Osteocyte (in vitro differentiated cells): ENCODE data around the gene MTOR. TPM values are rescaled to one million over a fixed set of nuclear protein-coding genes. Genes with fewer than 3 reads are reported as not detected.
"Not testable (repeated sequence)": the region's sequence is repeated elsewhere in the genome, so short reads cannot be mapped to it uniquely, and the experiment has no call there.

Experiments
- DNase-seq: peaks from one replicate; pipeline ENCODE4 v3.0.0; 2021; ENCODE audit warnings: mixed read lengths; ENCODE audit not compliant: unreplicated experiment; ENCODE audit errors: extremely low spot score
- H3K27ac Mint-ChIP-seq: one replicate; pipeline ENCODE4 v1.8.0; 2021; ENCODE audit warnings: mild to moderate bottlenecking, mixed read lengths; ENCODE audit not compliant: unreplicated experiment
- H3K27me3 Mint-ChIP-seq: one replicate; pipeline ENCODE4 v1.8.0; 2021; ENCODE audit warnings: mixed read lengths; ENCODE audit not compliant: unreplicated experiment
- H3K36me3 Mint-ChIP-seq: one replicate; pipeline ENCODE4 v1.8.0; 2021; ENCODE audit warnings: mixed read lengths; ENCODE audit not compliant: unreplicated experiment
- H3K4me1 Mint-ChIP-seq: one replicate; pipeline ENCODE4 v1.8.0; 2021; ENCODE audit warnings: mixed read lengths; ENCODE audit not compliant: unreplicated experiment
- H3K4me3 Mint-ChIP-seq: one replicate; pipeline ENCODE4 v1.8.0; 2021; ENCODE audit warnings: mild to moderate bottlenecking, moderate library complexity, mixed read lengths; ENCODE audit not compliant: unreplicated experiment
- H3K9me3 Mint-ChIP-seq: one replicate; pipeline ENCODE4 v1.8.0; 2021; ENCODE audit warnings: mixed read lengths; ENCODE audit not compliant: unreplicated experiment
- CTCF ChIP-seq: fragments of 200-600 bp; sonication (generic); IDR thresholded peaks from 2 replicates; pipeline ENCODE4 v1.5.0; 2021; ENCODE audit warnings: antibody characterized with exemption, mild to moderate bottlenecking, moderate library complexity
- total RNA-seq: library from RNA; stranded (reverse); gene quantifications from 2 replicates; pipeline ENCODE4 v1.2.1, GENCODE V29; 2021

The MTOR gene
- total RNA-seq, 1 donor from 2014 or later, result 42.1 TPM

GRCh38 chr1:11302366-11302765, 40.0 kb upstream of the MTOR start:
- DNase-seq, result no peak
- Mint-ChIP-seq H3K27me3 (peaks cover 1% of the 10 kb centered on the region), H3K4me1 (no peaks in the 10 kb centered on the region)

GRCh38 chr1:11301601-11302000, 39.2 kb upstream of the MTOR start:
- Mint-ChIP-seq H3K36me3 (no peaks in the 10 kb centered on the region), H3K27me3 (no peaks in the 10 kb centered on the region), H3K4me3 (no peak overlapping the region), H3K4me1 (no peaks in the 10 kb centered on the region), H3K9me3 (no peaks in the 10 kb centered on the region), H3K27ac (no peak overlapping the region)
- DNase-seq, result no peak
- no peak for TF ChIP-seq CTCF

More at GRCh38 chr1:11302366-11302765, 40.0 kb upstream of the MTOR start:
- H3K27ac Mint-ChIP-seq, result no peak overlapping the region
- TF ChIP-seq CTCF, result no peak
- no peaks in the 10 kb centered on the region for H3K9me3 Mint-ChIP-seq
- no peak overlapping the region for H3K4me3 Mint-ChIP-seq
- H3K36me3 Mint-ChIP-seq, result no peaks in the 10 kb centered on the region

- H3K27me3 Mint-ChIP-seq, result no peaks in the 10 kb centered on the region
- no peak overlapping the region for H3K4me3 Mint-ChIP-seq
- H3K4me1 Mint-ChIP-seq, result no peaks in the 10 kb centered on the region
- no peak overlapping the region for H3K27ac Mint-ChIP-seq
- TF ChIP-seq CTCF, result no peak
- no peaks in the 10 kb centered on the region for H3K9me3 Mint-ChIP-seq
- no peak for DNase-seq
- H3K36me3 Mint-ChIP-seq, result peaks cover 7% of the 10 kb centered on the region
These were observed 36.8 kb upstream of the MTOR start for GRCh38 chr1:11299225-11299574.

- Mint-ChIP-seq H3K4me1 (no peaks in the 10 kb centered on the region), H3K27ac (no peak overlapping the region), H3K27me3 (no peaks in the 10 kb centered on the region), H3K4me3 (no peak overlapping the region), H3K36me3 (peaks cover 7% of the 10 kb centered on the region), H3K9me3 (no peaks in the 10 kb centered on the region)
- DNase-seq, result no peak
- no peak for TF ChIP-seq CTCF
These were observed 36.3 kb upstream of the MTOR start for GRCh38 chr1:11298390-11299224.

- not testable (repeated sequence) for H3K36me3 Mint-ChIP-seq, H3K27ac Mint-ChIP-seq, H3K4me1 Mint-ChIP-seq, DNase-seq, H3K27me3 Mint-ChIP-seq, H3K4me3 Mint-ChIP-seq, H3K9me3 Mint-ChIP-seq
These were observed 35.4 kb upstream of the MTOR start for GRCh38 chr1:11297774-11298173.
